CD4-positive, alpha-beta T cell treated with Interleukin-1 beta for 1 hour (primary cell): Measurements from ENCODE around the gene OFD1.

ENCODE experiments used
- DNase-seq, 2 donors: peaks; one replicate each; pipeline ENCODE4 v3.0.0-alpha.2; 2020 to 2022

OFD1 gene

DNA sequence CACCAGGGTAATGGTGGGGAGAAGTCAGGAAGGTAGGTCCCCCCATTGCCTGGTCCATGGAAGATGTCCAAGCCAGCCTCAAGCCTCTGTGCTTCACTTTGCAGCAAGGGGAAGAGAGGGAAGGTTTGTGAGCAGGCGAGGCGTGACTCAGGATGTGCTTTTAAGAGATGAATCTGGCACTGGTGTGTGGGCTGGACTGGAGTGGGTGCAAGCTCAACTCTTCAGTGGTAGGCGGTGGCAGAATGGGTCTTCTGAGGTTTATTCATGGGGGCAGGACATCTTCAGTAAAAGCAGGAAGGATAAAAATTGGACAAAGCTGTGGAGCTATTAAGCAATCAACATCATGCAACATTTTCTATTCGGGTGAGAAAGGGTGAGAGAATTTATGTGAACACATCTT lies 63.0 kb downstream of the OFD1 start:
- no peak for DNase-seq

DNA sequence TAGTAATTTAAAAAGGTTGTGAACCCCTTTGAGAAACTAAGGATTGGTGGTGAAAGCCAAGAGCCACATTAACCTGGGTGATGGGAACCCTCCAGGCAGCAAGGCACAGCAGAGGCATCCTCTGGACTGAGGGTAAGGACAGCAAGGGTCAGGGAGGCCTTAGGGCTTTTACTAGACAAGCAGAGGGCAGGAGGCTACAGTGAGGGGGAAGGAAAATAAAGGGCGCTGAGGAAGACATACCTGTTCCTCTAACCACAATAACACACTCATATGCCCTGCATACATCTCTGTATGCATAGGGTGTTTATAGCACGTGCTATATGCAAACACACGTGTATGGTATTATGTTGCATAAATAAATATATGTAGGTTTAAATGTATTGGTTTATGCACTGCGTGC lies 63.6 kb downstream of the OFD1 start:
- DNase-seq = no peak

DNA sequence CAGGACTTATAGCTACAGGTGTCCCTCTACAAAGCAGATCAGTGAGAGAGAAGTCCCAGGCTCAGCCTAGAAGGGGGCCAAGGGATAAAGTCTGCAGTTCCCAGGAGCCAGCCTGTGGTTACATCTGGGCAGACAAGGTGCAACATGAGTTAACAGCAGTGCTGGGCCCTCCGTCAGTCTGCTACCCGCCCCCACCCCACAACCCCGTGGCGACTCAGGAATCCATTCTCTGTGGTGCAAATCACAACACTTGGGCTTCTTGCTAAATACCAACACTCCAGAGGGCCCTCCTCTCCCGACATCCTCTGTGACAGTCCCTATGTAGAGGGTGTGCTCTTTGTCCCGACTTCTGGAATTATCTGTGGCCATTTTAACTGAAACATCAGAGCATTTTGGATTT lies 68.6 kb downstream of the OFD1 start:
- no peak for DNase-seq

DNA sequence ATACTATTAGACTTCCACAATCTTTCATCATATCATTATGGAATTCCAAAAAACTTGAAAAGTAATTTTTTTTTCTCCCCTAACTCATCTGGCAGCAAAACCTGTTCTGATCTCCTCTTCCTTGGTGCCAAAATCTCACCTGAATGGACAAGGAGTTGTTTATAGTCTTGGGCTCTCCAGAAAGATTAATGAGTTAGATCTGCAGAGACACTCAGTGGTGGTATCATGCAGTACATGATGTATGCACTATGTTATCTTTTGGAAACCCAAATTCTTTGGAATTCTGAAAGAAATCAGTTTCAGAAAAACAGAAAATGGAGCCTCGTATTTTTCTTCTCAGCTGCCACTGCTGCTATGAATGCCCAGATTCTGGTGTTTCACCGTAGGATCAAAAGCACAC lies 70.7 kb downstream of the OFD1 start:
- DNase-seq = no peak

DNA sequence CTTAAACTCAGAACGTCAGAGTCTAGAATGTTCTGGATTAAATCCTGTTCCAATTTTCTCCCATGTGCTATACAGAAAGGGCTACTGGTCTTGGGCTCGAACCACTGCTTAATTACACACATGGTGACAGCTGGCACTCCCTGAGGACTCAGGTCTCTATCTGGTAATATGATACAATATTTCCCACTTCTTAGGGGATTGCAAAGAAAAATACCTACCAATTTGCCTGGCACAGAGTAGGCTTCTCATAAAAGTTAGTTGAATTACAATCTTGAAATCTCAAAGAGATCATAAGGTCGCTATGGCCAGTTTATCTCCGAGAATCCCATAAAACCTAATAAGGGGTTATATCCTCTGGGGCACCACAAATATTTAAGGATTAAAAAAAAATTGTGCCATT lies 73.7 kb downstream of the OFD1 start:
- DNase-seq = no peak

DNA sequence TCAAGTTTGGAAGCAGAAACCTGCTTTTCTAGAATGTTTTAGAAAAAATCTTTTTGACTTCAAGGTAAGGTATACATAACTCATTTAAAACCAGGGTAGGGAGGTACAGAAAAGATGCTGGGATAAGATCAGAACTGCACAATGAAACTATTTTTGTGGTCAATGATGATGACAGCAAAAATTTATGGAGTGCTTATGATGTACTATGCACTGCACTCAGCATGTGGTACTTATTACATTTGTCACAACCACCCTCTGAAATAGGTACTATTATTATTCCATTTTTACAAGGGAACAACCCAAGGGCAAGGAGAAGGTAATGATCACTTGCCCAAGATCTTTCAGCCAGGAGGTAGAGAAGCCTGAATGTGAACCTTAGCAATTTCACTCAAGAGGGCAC lies 74.3 kb downstream of the OFD1 start:
- DNase-seq = no peak

DNA sequence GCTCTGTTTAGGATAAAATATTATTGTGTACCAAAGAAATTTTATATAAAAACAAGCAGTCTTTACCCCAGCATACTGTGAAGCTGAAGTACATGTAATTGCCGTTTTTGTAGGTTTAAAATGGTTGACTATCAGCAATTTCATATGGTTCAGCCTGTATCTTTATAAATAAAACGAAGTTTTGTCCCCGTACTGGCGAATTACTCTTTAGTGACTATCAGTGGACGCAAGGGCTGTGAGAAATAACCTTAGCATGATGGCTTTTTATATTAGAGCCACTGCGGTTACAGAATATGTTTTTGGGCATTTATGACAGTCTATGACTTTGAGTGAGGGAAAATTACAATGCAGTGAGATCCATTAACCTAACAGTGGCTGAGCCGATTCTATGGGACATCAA lies 81.1 kb downstream of the OFD1 start:
- DNase-seq = no peak

DNA sequence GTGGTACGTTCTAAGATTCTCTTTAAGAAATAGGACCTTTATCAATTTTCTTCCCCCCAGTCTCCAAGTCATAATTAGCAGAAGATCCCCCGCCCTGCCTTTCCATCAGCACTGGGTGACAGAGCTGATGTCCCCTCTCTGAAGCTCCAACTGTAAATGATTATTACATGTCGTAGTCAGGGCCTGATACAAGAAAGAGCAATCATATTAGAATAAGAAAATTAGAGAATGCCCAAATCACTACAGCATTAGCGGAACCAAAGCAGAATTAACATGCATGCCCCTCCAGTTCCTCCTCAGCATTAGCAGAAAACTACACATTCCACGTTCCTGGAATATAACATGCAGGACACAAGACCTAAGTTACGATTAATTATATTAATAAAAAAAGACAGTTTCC lies 81.6 kb downstream of the OFD1 start:
- DNase-seq = no peak

DNA sequence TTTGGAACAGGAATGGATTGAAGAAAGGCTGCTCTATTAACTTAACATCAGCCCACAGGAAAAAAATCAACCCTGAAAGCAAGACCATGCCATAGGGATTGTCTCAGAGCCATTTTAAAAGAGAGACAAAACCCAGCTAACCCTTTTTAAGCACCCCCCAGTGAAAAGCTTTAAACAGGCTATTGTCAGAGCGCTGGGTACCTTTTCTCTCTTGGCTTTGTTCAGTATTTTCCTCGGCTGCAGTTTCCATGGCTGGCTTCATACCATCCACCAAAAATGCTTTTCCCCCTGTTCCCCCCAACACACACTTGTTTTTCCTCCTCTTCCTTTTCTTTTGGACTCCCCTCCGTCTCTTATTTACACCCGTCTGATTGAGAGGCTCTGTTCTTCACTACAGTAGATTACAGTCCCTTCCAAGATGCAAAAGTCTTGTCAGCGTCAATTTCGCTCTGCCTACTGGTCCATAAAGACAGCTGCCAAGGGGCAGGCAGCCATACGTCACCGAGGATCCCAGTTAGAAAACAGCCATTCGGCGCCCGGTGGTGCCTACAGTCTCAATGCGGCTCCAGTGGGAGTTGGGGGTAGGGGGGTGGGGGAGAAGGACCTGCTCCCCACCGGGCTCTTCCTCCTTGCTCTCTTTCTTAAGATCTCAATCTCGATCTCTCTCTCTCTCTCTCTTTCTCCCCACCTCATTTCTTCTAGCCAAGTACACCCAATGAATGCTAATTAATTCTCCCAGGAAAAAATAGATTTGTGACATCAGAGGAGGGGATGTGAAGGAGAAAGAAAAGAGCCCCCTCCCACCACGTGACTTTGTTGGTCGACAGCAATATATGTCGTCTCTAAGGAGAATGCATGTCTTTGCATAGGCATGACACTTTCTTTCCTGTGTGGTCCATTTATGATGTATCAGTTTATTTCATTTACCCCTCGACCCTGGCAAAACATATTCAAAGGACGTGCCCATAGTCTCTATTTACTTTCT lies 82.4 kb downstream of the OFD1 start, which contains the start of gene GPM6B:
Gene GPM6B (minus strand): TSS at position 451 of the 985 bp plus-strand sequence. CDS start 189 bp downstream, at position 262.
- no peak for DNase-seq
